Dermis microvascular lymphatic vessel endothelial cell (primary cell): Measurements from ENCODE around the gene PHF21A. TPM values are rescaled to one million over a fixed set of nuclear protein-coding genes. Genes with fewer than 3 reads are reported as not detected.
A peak's percentile ranks its signal among the peaks of the same experiment; 100 is the strongest.

ENCODE experiments used
- DNase-seq, 2 donors: peaks; one replicate each; pipeline versions ENCODE4 v3.0.0 to v3.0.0-alpha.2; 2010; ENCODE audit warnings: low read depth in 2 of 2
- total RNA-seq: library from RNA; depleted of rRNA; stranded (reverse); fragments of >200 nt; gene quantifications from 2 replicates; pipeline ENCODE4 v1.2.1, GENCODE V29; 2014

Gene PHF21A
- total RNA-seq, 1 donor from 2014 or later, result 6.7 TPM

DNA sequence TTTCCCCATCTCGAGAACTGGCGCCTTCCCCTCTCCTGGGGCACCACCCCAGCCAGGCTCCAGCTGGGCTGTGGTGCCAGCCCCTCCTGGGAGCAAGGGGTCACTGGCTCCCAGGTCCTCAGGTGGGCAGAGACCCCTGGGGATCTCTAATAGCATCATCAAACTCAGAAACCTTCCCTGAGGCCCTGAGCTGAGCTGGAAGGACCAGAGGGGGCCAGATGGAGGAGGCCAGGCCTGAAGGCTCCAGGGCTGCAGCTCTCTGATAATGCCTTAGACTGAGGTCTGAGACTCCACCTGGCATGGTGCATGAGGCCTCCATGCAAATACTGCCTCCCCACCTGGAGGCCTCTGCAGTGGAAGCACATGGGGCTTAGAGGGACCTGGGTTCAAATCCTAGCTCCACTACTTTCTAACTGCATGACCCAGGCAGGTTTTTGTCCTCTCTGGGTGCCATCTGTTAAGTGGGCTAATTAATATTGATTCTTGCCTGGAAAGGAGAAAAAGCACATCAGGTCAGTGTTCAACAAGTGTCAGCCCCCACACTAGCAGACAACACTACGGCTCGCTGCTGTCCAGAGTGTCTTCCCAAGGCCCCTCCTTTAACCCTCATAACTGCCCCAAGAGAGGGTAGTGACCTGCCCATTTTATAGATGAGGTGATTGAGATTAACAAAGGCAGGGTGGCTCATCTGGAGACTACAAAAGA, 234.3 kb downstream of the PHF21A start:
- DNase-seq, result no peak

DNA sequence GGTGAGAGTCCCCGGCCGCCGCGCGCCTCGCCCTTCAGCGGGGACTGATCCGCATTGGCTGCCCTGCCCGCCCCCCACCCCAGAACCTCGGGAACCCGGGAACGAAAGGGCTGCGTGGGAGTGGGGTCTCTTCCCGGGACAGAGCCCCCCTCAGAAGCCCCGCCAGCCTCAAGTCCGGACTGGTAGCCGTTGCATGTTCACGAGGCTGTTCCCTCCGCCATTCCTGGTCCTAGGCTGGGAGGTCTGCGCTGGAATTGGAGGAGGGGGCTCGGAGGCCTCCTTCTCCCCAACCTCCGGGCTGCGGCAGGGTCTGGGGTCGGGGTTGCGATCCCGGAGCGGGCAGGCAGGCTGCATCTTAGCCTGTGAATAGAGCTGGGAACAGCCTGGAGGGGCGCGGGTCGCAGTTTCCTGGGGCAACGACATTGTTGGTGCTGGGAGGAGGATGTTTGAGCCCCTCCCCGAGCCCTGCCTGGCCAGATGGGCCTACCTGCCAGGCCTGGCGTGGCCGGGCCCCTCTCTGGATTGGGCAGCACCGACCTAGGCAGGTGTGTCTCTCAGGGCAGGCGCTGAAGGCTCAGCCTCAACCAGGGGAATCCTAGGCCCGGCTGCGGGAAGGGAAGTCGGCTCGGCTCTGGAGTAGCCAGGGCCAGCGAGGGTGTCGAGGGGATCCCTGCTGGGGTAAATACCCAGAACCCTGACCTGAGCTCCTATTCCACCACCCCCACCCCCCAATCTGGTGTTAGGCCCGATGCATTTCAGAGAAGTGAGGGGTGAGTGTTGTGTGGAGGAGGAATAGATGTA, 235.1 kb downstream of the PHF21A start:
- no peak for DNase-seq

DNA sequence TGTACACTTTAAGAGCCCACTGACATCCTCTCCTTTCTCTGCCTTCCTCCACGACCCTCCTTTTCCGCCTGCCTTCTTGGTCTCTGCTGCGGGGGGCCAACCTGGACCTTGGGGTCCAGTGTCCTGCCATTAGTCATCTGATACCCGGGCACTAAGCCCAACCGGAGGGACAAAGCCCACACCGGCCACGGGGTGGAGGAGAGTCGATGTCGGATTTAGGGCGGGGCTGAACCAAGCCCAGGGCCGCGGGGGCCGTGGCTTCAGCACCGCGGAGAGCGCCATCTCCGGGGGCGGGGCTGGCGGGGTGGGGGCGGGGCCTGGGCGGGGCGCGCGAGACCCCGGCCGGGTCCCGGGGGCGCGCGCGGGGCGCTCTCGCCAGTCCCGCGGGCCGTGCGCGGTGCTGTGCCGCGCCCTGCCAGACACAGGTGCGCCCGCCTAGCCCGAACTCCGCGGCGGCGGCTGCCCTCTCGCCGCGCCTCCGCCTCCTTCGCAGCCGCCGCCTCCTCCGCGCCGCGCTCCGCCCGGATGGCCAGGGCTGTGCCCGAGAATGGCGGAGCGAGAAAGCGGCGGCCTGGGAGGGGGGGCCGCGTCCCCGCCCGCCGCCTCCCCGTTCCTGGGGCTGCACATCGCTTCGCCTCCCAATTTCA, 235.9 kb downstream of the PHF21A start, which contains the start of gene MAPK8IP1:
Gene MAPK8IP1, plus strand, starts transcription at position 378 of the 647 bp plus-strand sequence. Its CDS starts 170 bp downstream, at position 548.
- peak in 1 of 2 donors; percentile 45 for DNase-seq

DNA sequence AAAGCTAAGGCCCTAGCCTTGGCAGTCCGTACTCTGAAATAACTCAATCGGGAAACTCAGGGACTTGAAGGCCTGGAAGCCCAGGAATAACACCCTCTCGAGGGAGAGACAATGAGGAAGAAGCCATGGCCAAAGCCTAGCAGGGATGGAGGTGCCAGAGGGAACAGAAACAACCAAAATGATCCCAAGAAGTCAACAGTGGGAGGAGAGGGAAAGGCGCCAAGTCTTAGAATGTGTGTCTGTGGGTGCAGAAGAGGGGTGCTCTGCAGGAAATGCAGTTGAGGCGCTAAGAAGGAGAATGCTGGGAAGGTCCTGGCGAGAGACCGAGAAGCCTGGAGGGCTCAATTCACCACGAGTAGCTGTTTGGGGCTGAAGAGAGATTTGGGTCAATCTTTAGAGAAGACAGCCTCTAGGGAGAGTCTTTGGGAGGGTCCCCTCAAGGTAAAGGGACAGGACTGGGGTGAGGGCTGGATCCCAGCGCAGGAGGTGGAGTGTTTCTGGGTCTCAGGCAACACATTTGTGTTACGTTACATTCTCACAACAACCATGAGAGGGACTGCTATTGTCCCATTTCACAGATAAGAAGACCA, 236.6 kb downstream of the PHF21A start:
- DNase-seq, result no peak

Other genes with a start within 250 kb of the PHF21A start
- 2.1 and 2.8 TPM in 2 replicates for gene MAPK8IP1, start 235.8 kb downstream of the PHF21A start, total RNA-seq
- gene FREY1, start 214.2 kb downstream of the PHF21A start, total RNA-seq, result 0.51 and 0.64 TPM in 2 replicates
- gene PEX16, start 203.6 kb downstream of the PHF21A start, total RNA-seq, result 30.8 and 31.4 TPM in 2 replicates
- gene LARGE2, start 198.8 kb downstream of the PHF21A start, total RNA-seq, result not detected in 2 replicates
- gene CREB3L1, start 156.2 kb upstream of the PHF21A start, total RNA-seq, result under 0.01 and 0.25 TPM in 2 replicates
- 51.6 and 61.3 TPM in 2 replicates for gene DGKZ, start 226.0 kb upstream of the PHF21A start, total RNA-seq